HG03103 (cell line): ENCODE results near the gene CELF4.

Experiments
- ATAC-seq: cut with Tn5 transposase; IDR thresholded peaks from one replicate; pipeline ENCODE4 v1.9.1; 2021; ENCODE audit warnings: low read depth; ENCODE audit not compliant: unreplicated experiment

Gene CELF4

GRCh38 chr18:37210781-37211180, 354.8 kb downstream of the CELF4 start:
- no peak for ATAC-seq

- ATAC-seq, result no peak
These were observed 358.3 kb downstream of the CELF4 start for GRCh38 chr18:37207343-37207742.

GRCh38 chr18:37199741-37200140, 365.9 kb downstream of the CELF4 start:
- no peak for ATAC-seq
